ENCODE measurements around the gene ZBP1. TPM values are rescaled to one million over a fixed set of nuclear protein-coding genes. Genes with fewer than 3 reads are reported as not detected.
A peak's percentile ranks its signal among the peaks of the same experiment; 100 is the strongest.

ZBP1 gene
- total RNA-seq, 2 donors from 2014 or later = 0.14 to 8.9 TPM

DNA sequence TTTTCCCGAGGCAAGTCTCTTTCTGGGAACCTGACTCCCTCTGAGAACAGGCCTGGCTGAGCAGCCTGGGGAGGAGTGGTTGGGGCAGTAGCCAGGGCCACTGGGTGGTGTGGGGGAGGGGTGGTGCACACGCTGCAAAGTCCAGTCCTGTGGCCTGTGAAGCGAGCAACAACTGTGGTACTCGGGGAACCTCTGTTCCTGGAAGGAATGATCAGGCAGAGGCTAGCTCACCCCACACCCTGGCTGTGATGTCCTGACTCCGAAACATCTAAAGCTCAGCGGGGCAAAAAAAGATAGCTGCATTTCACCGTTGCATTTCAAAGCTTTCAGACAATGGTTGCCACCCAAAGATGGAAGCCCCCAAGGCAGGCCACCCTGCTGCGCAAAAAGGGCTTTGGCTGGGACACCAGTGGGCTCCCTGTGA, 33.8 kb downstream of the ZBP1 start:
- WGBS = 47% methylated on average over 8 of the region's 8 CpGs

DNA sequence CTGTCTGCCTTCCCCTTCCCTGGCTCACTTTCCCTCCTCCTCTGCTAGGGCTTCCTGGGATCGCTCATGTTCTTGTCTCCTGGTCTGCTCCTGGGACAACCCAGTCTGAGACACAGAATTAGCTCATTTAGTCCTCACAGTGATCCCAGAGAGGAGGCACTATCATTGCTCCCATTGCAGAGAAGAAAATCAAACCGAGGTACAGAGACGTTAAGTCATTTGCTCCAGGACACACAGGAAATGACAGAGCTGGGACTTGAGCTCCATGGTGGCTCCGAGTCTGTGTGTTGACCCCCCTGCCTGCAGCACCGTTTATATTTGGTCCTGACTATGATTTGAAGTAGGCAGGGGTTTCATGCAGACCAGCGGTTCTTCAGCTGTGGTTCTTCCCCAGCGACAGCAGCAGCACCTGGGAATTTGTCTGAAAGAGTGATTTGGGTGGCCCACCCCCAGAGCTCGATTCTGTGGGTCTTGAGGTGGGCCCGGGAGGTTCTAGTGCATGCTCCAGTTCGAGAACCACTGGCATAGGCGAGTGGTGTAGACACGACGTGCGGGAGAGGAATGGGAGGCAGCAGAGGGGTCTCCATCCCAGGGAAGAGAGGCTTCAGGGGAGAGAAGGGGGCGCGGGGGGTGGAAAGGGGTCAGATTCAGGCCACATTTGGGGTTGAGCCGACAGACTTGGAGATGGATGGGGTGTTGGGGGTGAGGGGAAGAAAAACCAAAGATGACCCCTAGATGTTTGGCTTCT, 34.6 kb downstream of the ZBP1 start:
- DNase-seq (ENCODE audit: low spot score) = no peak
- WGBS = 80% methylated on average over 17 of the region's 17 CpGs
- TF ChIP-seq CTCF (IDR thresholded peaks at IDR 0.05) (no peak), POLR2A (IDR thresholded peaks at IDR 0.05) (no peak), POLR2AphosphoS5 (IDR thresholded peaks at IDR 0.05) (no peak)
- no peaks in the 10 kb centered on the region for H3K36me3 ChIP-seq
- peaks cover 2% of the 10 kb centered on the region for H3K27me3 ChIP-seq (replicated peaks; ENCODE audit: insufficient read depth)
- no peak overlapping the region for H3K4me3 ChIP-seq
- intact Hi-C loops (cut with DNase I) = no loop called here
- no peaks in the 10 kb centered on the region for H3K4me1 ChIP-seq (replicated peaks)
- no peaks in the 10 kb centered on the region for H3K9me3 ChIP-seq
- no peak overlapping the region for H3K27ac ChIP-seq

More for the DNA sequence above, 33.8 kb downstream of the ZBP1 start:
- Histone ChIP-seq H3K36me3 (no peaks in the 10 kb centered on the region), H3K9me3 (no peaks in the 10 kb centered on the region), H3K4me1 (replicated peaks) (no peaks in the 10 kb centered on the region), H3K27me3 (replicated peaks; ENCODE audit: insufficient read depth) (peaks cover 2% of the 10 kb centered on the region), H3K27ac (no peak overlapping the region), H3K4me3 (no peak overlapping the region)
- DNase-seq (ENCODE audit: low spot score) = no peak
- no peak for TF ChIP-seq POLR2A (IDR thresholded peaks at IDR 0.05)
- TF ChIP-seq CTCF (IDR thresholded peaks at IDR 0.05) = no peak
- no peak for TF ChIP-seq POLR2AphosphoS5 (IDR thresholded peaks at IDR 0.05)
- intact Hi-C loops (cut with DNase I) = no loop called here

DNA sequence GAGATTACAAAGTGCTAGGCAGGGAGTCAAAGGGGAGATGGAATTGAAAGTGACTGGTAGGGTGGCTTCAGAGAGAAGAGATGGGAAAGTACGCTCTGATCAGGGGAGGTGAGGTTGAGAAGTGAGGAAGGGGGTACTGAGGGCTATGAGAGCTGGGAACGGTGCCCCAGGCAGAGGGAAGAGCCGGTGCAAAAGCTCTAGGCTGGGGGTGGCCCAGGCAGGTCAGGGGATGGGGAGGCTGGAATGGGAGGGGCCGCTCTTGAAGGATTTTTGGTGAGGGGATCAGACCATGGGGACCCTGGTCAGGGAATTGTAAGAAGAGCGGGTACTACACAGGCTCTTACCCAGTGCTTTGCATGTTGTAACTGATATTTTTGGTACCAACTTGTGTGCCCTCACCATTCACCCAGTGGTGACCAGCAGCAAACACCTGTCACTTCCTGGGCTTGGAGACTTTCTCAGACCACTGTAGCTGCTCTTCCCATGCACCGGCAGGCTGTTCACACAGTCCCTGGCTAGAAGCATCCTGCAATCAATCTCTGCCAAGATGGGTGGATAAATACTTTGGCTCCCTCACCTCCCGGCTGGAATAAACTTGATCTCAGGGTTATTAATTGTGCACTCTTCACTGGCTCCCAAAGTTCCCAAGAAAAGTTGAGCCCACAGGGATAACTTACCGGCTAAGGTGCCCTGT, 35.3 kb downstream of the ZBP1 start:
- Histone ChIP-seq H3K9me3 (no peaks in the 10 kb centered on the region), H3K27me3 (replicated peaks; ENCODE audit: insufficient read depth) (peaks cover 2% of the 10 kb centered on the region), H3K27ac (no peak overlapping the region), H3K4me1 (replicated peaks) (no peaks in the 10 kb centered on the region), H3K36me3 (no peaks in the 10 kb centered on the region), H3K4me3 (no peak overlapping the region)
- DNase-seq (ENCODE audit: low spot score) = no peak
- WGBS = 59% methylated on average over 8 of the region's 8 CpGs
- intact Hi-C loops (cut with DNase I) = no loop called here
- no peak for TF ChIP-seq CTCF (IDR thresholded peaks at IDR 0.05)
- no peak for TF ChIP-seq POLR2A (IDR thresholded peaks at IDR 0.05)
- no peak for TF ChIP-seq POLR2AphosphoS5 (IDR thresholded peaks at IDR 0.05)

- no peaks in the 10 kb centered on the region for H3K36me3 ChIP-seq
- peaks cover 6% of the 10 kb centered on the region for H3K27me3 ChIP-seq (replicated peaks; ENCODE audit: insufficient read depth)
- H3K9me3 ChIP-seq = no peaks in the 10 kb centered on the region
- WGBS = 88% methylated on average over 18 of the region's 18 CpGs
- H3K4me3 ChIP-seq = no peak overlapping the region
- peak overlapping the region in 1 of 2 donors; percentile 60 for H3K27ac ChIP-seq
- intact Hi-C loops (cut with DNase I) = no loop called here
- H3K4me1 ChIP-seq (replicated peaks) = no peaks in the 10 kb centered on the region
- no peak for DNase-seq (ENCODE audit: low spot score)
- TF ChIP-seq POLR2AphosphoS5 (IDR thresholded peaks at IDR 0.05) (no peak), POLR2A (IDR thresholded peaks at IDR 0.05) (no peak), CTCF (IDR thresholded peaks at IDR 0.05) (no peak)
These were observed 36.7 kb downstream of the ZBP1 start for GRCh38 chr20:57583289-57584257.
